IPS DF 4.7 (cell line): ENCODE data around the gene COCH.
"Not testable (repeated sequence)": the region's sequence is repeated elsewhere in the genome, so short reads cannot be mapped to it uniquely, and the experiment has no call there.

Experiments used
- DNase-seq: peaks from one replicate; pipeline ENCODE4 v3.0.0-alpha.2; 2013; ENCODE audit warnings: low spot score; ENCODE audit errors: extremely low read depth

COCH gene

DNA sequence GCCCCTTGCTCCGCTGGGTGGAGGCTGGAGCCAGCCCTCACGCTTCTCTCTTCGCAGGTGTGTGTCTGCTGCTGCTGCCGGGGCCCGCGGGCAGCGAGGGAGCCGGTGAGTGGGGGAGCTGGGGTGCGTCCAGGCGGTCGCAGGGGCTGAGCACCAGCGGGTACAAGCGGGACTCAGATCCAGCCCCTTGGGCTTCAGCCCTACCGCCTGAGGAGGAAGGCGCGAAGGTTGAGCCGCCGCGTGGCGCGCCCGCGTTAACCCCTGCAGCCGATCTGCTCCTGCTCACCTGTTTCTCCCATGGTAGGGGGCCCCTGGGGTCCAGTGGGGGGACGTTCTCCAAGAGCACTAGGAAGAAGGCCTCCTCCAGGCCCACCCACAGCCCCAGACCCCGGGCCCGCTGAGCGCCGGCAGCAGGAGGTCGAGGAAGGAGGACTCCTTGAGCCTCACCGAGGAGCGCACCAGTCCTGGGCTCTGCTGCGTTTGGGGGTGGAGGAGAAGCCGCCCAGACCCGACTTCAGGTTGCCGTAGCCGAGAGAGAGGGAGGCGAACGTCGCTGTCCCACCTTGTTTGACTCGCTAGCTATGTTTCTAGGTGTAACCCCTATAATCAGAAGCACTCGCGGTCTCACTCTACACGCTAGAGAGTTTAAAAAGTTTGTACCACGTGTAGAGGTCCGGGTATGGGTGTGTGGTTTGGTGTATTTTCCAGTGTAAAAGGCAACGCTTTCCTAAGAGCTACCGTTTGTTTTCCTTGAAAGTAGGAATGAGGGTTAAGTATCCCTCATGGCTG is 834 bp downstream of the COCH start:
- no peak for DNase-seq

DNA sequence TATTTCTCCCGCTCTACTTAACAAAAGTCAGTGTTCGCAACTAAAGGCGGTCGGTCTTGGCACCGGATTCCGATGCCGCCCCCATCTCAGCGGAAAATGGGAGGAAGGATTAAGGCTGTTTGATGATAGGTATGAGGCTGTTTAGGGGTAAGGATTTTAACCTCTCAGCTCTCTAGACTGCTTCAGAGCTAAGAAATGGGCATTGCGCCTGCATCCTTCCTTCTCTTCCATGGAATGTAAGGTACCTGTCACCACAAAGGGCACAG is 1.4 kb downstream of the COCH start:
- DNase-seq, result no peak

DNA sequence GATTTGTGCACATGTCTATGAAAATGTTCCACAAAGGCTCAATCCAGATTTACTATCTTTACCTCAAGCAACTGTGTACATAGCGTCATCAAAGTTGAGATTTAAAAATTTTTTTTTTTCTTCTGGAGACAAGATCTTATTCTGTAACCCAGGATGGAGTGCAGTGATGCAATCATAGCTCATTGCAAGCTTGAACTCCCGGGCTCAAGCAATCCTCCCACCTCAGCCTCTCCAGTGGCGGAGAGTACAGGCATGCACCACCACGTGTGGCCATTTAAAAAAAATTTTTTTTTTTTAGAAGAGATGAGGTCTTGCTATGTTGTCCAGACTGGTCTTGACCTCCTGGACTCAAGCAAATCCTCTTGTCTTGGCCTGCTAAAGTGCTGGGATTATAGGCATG is 2.3 kb downstream of the COCH start:
- DNase-seq, result no peak

DNA sequence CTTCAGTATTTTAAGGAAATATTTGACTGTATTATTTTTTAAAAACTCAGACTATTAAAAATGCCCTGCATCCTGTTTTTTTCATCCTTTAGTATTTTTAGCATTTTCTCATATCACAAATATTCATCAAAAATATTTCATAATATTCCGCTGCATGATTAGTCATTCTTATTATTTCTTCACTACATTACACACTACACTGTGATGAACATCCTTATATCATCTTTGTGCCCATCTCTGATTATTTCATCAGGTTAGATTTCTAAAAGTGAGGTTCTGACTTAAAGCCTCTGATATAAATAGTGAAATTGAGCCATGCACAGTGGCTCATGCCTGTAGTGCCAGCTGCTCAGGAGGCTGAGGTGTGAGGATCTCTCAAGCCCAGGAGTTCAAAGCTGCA is 8.1 kb downstream of the COCH start:
- DNase-seq, result no peak

DNA sequence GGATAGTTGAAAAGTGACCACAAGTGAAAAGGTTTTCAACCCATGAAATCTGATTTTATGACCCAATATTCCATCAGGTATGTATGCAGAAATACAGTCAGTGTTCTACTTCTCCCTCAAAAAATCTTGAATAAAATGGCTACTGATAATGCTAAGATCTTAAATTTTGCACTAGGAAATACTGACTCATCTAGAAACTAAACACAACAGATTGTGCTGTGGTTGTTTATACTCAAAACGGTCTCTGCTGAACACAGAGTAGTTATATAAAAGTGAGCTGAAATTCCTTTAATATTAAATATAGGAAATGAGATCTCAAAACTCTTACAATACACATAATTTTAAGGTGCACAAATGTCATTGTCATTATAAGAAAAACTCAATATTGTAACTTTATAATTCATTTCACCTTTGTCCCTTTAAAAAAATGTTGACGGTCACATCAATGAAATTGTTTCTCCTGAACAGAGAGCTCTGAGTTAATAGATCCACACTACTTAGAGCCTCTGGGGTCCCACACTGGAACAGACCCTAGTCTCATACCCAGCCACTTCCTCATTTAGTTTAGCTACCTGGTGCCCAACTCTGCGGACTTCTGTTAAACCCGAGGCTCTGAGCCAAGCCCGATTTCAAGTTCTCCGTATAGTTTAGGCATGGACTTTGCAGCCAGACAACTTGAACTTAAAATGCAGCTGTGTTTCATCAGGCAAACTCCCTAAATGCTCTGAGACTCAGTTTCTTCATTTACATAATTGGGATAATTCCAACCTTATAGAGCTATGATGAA is 9.3 kb downstream of the COCH start:
- no peak for DNase-seq

DNA sequence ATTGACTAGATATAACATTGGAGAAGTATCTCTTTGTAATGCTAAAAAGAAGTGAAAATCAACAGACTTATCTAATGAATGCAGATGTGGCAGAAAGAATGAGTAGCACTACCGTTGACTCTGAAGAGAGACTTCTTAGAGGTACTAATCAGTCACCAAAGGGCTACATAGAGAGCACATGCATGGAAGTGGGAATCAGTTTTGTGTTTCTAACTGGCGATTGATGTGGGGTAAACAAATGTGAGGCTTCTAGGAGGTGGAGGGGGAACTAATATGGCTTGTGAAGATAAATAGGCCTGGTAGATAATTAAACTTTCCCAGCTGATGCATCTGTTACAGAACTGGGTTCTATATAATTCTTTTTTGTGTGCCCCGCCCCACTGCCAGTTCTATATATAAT is 10.5 kb downstream of the COCH start:
- no peak for DNase-seq

DNA sequence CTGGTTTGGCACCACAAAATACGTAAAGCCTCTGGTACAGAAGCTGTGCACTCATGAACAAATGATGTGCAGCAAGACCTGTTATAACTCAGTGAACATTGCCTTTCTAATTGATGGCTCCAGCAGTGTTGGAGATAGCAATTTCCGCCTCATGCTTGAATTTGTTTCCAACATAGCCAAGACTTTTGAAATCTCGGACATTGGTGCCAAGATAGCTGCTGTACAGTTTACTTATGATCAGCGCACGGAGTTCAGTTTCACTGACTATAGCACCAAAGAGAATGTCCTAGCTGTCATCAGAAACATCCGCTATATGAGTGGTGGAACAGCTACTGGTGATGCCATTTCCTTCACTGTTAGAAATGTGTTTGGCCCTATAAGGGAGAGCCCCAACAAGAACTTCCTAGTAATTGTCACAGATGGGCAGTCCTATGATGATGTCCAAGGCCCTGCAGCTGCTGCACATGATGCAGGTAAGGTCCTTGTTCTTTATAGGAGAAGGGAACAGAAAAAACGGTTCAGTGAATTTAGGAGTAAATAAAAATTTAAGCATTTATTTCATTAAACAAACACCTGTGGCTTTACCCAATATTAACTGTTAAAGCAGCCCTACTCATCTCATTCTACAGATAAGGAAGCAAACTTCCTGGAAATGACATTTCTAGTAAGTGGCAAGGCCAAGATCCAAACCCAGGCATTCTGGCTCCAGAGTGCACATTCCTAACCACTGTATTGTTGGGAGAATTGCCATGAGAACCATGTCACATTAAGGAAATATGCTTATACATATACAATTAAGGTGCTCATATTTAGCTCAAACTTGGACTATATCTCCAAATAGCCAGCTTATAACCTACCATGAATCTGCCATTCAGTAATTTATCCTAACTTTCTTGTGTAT is 11.7 kb downstream of the COCH start:
- no peak for DNase-seq

DNA sequence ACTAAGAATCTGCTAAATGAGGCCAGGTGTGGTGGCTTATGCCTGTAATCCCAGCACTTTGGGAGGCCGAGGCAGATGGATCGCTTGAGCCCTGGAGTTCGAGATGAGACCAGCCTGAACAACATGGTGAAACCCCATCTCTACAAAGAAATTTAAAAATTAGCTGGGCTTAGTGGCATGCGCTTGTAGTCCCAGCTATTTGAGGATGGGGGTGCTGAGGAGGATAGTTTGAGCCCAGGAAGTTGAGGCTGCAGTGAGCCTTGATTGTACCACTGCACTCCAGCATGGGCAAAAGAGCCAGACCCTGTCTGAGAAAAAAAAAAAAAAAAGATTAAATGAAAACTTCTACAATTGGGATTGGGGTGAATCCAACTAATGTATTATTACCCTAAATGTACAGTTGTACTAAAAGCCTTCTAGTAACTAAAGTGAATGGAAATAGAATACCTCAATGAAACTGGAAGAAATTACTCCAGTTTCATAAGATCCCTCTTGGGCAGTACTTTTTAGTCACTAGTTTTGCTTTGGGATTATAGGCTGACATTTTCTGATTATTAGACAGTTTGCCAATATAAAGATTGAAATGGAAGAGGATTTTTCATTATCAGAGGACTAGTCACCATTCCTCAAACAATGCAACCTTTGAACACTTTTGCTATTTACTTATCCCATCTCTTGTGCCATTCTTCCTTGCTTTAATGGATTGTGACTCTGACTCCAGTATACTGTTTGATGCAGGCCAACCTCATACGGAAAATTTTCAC is 14.3 kb downstream of the COCH start:
- DNase-seq, result no peak

DNA sequence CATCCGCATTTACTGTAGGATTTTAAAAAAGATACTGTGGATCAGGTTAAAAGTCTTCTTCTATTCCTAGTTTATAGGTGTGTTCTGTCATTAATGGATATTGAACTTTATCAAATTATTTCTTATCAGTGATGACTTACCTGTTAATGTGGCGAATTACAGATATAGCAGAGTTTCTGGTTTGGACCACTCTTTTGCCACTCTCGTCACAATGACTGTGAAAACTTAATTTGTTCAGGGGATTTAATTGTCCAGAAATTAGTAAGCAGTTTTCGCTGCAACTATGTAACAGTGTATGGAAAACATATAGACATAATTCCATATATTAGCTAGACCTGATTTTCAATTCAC is 14.9 kb downstream of the COCH start:
- no peak for DNase-seq

DNA sequence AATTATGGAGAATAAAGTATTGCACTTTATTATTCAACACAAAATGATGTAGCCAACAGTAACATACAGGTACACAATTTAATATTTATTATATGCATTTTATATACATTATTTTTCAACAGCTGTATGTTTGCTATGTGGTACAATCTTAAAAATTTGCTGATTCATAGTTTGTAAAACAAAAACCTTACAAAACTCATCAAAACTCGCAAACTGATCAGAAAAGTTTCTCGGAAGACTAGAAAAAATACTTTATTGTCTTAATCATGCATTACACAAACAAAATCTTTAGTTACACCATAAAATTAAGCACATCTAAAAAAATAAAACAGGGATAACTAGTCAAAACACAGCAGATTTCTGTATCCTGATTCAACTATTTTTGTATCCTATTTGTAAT is 19.5 kb downstream of the COCH start:
- DNase-seq, result no peak

DNA sequence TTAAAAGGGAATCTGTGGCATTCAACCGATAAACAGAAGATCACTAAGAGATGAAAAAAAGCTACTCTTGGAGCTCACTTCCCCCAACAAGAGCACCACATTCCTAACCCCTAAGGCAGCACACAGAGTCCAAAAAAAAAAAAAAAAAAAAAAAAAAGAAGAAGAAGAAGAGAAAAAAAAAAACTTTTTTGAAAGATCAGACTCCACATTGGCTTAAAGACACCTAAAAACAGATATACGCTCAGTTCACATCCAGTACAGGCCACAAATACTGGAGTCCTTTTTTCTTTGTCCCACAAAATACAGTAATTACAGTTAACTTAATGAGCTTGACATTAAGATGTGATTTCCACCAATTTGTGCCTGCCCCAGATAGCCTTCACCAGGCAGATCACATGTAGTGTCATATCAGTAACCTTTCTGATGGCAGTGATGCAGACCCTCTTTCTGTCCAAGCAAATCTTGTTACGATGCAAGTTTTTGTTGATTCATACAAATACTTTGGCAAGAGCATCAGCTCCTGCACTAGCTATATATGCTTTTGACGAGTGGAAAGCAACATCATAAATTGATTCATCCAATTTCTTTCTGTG is 20.7 kb downstream of the COCH start:
- no peak for DNase-seq

DNA sequence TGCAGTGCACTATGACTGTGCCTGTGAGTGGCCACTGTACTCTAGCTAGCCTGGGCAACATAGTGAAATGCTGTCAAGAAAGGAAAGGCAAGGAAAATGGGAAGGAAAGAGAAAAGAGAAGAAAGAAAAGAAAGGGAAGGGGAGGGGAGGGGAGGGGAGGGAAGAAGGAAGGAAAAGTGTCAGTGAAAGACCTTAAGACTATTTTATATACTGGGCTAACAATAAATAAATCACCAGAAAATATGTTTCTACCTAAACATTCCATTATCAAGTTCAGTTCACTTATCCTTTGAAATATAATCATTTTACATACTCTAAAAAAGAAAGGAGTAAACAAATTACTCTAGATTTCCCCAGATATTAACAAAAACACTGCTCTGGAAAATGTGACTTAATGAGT is 22.1 kb downstream of the COCH start:
- DNase-seq, result no peak

DNA sequence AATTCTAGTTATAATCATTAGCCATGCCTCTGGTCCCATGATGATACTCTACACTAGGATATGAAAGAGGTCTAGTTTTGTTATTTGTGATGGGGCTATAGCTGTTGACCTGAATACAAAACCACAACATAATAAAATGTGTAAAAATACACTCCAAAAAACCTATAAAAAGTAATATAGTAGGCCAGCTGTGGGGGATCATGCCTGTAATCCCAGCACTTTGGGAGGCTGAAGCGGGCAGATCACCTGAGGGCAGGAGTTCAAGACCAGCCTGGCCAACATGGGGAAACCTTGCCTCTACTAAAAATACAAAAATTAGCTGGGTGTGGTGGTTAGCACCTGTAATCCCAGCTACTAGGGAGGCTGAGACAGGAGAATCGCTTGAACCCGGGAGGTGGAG is 22.8 kb downstream of the COCH start:
- not testable (repeated sequence) for DNase-seq

DNA sequence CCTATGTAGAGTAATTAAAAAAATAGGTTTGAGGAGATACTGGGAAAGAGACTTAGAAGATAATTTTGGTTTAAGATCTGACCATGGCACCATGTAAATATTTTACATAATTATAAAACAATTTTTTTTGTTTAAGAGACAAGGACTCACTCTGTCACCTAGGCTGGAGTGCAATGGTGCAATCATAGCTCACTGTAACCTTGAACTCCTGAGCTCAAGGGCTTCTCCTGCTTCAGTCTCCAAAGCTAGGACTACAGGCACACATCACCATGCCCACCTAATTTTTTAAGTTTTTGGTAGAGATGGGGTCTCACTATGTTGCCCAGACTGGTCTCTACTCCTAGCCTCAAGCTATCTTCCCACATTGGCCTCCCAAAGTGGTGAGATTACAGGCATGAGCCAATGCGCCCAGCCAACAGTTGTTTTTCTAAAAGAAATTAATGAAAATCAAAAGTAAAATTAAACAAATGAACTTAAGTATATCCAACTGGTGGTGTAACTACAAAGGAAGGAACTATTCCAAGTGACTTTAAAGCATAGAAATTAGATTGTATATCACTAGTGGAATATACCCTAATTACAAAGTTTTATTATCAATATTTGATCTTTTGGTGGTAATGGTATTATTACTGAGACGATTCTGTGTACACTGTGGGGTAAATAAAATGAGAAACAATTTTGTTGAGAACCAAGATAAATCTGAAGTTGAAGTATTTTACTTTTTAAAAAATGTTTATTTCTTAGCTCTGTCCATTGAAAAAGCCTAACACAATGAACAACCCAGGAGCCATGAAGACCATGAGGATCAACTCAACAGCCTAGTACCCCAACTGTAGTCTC is 29.1 kb downstream of the COCH start:
- no peak for DNase-seq

DNA sequence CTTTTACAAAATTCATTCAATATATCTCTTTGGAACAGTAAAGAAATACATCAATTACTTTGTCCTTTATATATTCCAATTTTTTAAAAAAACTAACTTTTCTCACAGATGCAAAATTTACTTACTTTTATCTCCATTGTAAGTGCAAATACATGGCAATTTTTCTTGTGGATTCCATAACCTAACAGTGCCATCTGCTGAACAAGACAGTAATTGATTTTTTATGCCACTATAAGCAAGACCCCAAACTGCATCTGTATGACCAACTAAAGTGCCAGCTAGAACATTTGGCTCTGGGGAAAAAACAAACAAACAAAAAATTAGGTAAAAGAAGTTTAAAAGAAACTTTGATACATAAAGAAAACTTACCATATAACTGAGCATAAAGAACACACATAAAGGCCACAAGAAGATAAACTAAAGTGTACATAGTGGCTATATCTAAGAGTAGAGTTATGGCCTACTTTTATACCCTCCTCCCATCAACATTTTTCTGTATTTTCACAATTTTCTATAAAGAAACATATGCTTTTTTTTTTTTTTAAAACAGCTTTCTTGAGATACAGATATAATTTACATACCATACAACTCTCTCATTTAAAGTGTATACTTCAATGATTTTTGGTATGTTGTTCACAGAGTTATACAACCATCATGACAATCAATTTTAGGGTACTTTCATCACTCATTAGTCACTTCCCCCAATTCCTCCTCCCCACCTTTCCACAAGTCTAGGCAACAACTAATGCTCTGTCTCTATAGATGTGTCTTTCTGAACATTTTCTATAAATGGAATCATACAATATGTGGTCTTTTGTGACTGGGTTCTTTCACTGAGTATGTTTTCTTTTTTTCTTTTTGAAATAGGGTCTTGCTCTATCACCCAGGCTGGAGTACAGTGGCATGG is 32.6 kb downstream of the COCH start:
- no peak for DNase-seq

DNA sequence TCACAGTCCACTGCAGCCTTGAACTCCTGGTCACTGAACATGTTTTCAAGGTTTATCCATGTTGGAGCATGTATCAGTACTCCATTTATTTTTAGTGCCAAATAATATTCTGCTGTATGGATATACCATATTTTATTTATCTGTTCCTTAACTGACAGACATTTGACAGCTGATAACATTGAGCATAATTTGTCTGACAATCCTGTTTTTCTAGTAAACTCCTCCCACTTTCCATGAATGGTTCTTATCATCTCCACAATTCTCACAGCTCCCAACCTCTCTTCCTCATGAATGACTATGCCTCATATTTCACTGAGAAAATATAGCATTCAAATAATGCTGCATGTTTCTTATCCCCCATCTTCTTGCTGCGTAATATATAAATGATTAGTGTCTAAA is 33.3 kb downstream of the COCH start:
- no peak for DNase-seq

DNA sequence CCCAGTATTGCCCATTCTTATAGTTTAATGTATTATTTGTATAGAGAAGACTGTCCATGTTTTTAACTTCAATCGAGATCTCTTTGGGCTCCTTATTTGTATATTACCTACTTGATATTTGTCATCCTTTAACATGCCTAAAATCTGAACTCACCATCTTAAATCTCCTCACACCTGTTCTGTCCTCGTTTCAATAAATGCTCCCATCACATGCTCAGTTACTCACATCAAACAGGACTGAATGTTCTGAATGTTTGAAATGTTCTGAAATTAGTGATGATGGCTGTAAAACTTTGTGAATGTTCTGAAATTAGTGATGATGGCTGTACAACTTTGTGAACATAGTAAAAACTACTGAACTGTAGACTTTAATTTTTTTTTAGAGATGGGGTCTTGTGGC is 34.5 kb downstream of the COCH start:
- no peak for DNase-seq

DNA sequence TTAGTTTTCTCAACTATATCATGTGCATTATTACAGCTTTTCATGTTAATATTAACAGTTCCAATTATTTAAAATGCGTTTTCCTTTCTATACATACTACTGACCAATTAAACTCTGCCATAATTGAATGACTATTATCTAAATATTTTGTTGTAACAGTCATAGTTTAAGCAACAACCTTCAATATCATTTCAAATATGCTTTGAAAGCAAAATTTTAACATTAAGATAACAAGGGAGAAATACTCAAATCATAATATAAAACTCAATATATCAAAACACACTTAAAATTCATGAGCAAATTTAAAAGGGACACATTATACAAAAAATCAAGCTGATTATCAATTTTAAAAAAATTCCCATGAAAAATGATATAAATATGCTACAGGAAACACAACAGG is 40.5 kb downstream of the COCH start:
- no peak for DNase-seq

DNA sequence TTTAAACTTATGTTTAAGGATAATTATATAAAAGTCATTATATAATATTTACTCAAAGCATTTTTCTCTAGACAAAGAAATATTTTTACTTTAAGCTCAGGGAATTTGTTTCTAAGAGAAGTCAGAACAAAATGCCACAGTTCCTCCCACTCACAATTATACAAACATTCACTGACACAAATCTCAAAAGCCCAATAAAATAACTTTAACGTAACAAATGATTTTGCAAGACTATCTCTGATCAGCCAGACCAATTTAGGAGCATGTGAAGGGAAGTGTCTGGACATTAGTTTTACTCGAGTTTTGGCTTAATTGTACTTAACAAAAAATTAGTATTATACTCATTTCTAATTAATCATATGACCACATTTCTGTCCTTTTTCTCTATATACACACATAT is 41.2 kb downstream of the COCH start:
- no peak for DNase-seq
